Measurements from ENCODE around the gene TPT1.

TPT1 gene

DNA sequence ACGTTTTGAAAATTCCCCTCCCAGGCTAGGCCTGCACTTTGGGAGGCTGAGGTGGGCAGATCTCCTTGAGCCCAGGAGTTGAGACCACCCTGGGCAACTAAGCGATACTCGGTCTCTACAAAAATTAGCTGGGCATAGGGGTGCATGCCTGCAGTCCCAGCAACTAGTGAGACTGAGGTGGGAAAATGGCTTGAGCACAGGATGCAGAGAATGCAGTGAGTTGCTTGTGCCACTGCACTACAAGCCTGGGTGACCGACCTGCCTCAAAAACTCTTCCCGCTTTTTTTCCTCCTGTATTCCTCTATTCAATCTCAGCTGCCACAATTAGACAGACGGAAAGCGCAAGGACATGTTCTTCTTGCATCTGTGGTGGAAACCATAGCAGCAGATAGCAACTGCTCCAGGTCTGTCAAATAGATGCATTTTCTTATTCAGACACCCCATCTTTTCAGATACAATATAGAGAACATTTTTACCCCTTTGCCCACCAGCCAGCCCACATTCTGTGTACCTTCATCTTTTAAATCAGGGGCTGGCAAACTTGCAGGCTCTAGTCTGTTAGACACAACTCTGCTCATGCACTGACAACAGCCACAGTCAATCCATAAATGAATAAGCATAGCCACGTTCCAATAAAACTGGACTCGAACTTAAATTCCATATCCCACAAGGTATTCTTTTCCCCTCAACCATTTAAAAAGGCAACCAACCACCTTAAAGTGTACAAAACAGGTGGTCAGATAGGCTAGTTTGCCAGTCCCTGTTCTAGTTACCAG, 4.8 kb downstream of the TPT1 start:
- peaks cover 82% of the 10 kb centered on the region for H4K20me1 ChIP-seq (ENCODE audit: insufficient read depth, low read length)
- H3K36me3 ChIP-seq (ENCODE audit: insufficient read depth, low read length): peaks cover 68% of the 10 kb centered on the region
- TF ChIP-seq, protein P1, sequence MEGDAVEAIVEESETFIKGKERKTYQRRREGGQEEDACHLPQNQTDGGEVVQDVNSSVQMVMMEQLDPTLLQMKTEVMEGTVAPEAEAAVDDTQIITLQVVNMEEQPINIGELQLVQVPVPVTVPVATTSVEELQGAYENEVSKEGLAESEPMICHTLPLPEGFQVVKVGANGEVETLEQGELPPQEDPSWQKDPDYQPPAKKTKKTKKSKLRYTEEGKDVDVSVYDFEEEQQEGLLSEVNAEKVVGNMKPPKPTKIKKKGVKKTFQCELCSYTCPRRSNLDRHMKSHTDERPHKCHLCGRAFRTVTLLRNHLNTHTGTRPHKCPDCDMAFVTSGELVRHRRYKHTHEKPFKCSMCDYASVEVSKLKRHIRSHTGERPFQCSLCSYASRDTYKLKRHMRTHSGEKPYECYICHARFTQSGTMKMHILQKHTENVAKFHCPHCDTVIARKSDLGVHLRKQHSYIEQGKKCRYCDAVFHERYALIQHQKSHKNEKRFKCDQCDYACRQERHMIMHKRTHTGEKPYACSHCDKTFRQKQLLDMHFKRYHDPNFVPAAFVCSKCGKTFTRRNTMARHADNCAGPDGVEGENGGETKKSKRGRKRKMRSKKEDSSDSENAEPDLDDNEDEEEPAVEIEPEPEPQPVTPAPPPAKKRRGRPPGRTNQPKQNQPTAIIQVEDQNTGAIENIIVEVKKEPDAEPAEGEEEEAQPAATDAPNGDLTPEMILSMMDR (IDR thresholded peaks at IDR 0.05; ENCODE audit: borderline replicate concordance, extremely low read depth, low read length, poor library complexity, severe bottlenecking): no peak
- no peak for TF ChIP-seq EZH2 (IDR thresholded peaks at IDR 0.05; ENCODE audit: borderline replicate concordance, low read depth, low read length, severe bottlenecking)
- H3K27ac ChIP-seq (ENCODE audit: low read length): no peak overlapping the region
- peaks cover 50% of the 10 kb centered on the region for H3K79me2 ChIP-seq (ENCODE audit: insufficient read depth, low read length)
- H3K4me2 ChIP-seq (ENCODE audit: insufficient read depth, low read length): peak overlapping the region; percentile 85; the same call in 1 of the 2 replicates
- no peak overlapping the region for H3K9ac ChIP-seq (ENCODE audit: low read depth, low read length)
- DNase-seq (no peak), ATAC-seq (ENCODE audit: insufficient read depth, low read depth) (no peak)
- peaks cover 68% of the 10 kb centered on the region for H3K4me1 ChIP-seq (ENCODE audit: insufficient read depth, low read length)
- H3K4me3 ChIP-seq (ENCODE audit: low read depth in 1 of 2, low read length in 2 of 2): no peak overlapping the region
- H3K27me3 ChIP-seq (ENCODE audit: insufficient read depth, low read length, poor library complexity): no peaks in the 10 kb centered on the region
- no peak overlapping the region for H2AFZ ChIP-seq (ENCODE audit: low read depth, low read length)
- H3K9me3 ChIP-seq (ENCODE audit: insufficient read depth, low read length, severe bottlenecking): no peaks in the 10 kb centered on the region

DNA sequence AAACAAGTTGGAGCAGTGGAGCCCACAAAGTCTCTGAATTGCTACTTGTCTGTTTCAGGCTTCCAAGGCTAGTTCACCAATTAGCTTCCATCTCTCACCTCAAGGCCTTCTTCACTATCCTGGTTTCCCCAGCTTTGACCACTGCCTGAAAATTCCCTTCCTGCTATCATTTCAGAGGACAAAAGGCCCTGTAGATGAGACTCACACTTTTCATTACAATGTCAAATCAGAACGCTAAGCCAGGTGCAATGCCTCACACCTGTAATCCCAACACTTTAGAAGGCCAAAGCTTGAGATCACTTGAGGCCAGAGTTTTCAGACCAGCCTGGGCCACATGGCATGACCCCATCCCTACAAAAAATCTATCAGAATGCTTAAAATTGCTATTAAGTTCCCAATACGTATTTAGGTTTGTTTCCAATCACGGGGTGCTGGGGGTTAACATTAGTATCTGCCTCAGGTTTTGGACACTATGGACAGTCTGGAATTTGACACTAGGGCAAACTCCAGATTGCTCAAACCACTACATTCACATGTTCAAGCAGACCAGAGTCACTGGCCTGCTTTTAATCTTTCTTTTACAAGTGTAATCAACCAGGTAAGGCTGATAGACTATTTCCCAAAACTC, 5.5 kb downstream of the TPT1 start:
- Histone ChIP-seq H3K27me3 (ENCODE audit: insufficient read depth, low read length, poor library complexity) (no peaks in the 10 kb centered on the region), H3K27ac (ENCODE audit: low read length) (peak overlapping the region; percentile 73; the same call in 1 of the 2 replicates), H4K20me1 (ENCODE audit: insufficient read depth, low read length) (peaks cover 80% of the 10 kb centered on the region), H2AFZ (ENCODE audit: low read depth, low read length) (no peak overlapping the region), H3K4me2 (ENCODE audit: insufficient read depth, low read length) (peak overlapping the region; percentile 85; the same call in 1 of the 2 replicates), H3K79me2 (ENCODE audit: insufficient read depth, low read length) (peaks cover 45% of the 10 kb centered on the region), H3K4me3 (ENCODE audit: low read depth in 1 of 2, low read length in 2 of 2) (no peak overlapping the region), H3K9ac (ENCODE audit: low read depth, low read length) (no peak overlapping the region), H3K9me3 (ENCODE audit: insufficient read depth, low read length, severe bottlenecking) (no peaks in the 10 kb centered on the region), H3K36me3 (ENCODE audit: insufficient read depth, low read length) (peaks cover 68% of the 10 kb centered on the region), H3K4me1 (ENCODE audit: insufficient read depth, low read length) (peaks cover 68% of the 10 kb centered on the region)
- TF ChIP-seq, protein P1 (IDR thresholded peaks at IDR 0.05; ENCODE audit: borderline replicate concordance, extremely low read depth, low read length, poor library complexity, severe bottlenecking): no peak
- TF ChIP-seq EZH2 (IDR thresholded peaks at IDR 0.05; ENCODE audit: borderline replicate concordance, low read depth, low read length, severe bottlenecking): no peak
- no peak for ATAC-seq (ENCODE audit: insufficient read depth, low read depth)
- no peak for DNase-seq

GRCh38 chr13:45333977-45334922, 6.7 kb downstream of the TPT1 start:
- Histone ChIP-seq H3K79me2 (ENCODE audit: insufficient read depth, low read length) (peaks cover 33% of the 10 kb centered on the region), H3K27me3 (ENCODE audit: insufficient read depth, low read length, poor library complexity) (no peaks in the 10 kb centered on the region), H3K27ac (ENCODE audit: low read length) (peak overlapping the region; percentile 73), H2AFZ (ENCODE audit: low read depth, low read length) (no peak overlapping the region), H3K4me2 (ENCODE audit: insufficient read depth, low read length) (peak overlapping the region; percentile 27), H3K4me3 (ENCODE audit: low read depth in 1 of 2, low read length in 2 of 2) (no peak overlapping the region), H3K4me1 (ENCODE audit: insufficient read depth, low read length) (peaks cover 66% of the 10 kb centered on the region), H3K9ac (ENCODE audit: low read depth, low read length) (no peak overlapping the region), H3K9me3 (ENCODE audit: insufficient read depth, low read length, severe bottlenecking) (no peaks in the 10 kb centered on the region), H3K36me3 (ENCODE audit: insufficient read depth, low read length) (peaks cover 56% of the 10 kb centered on the region), H4K20me1 (ENCODE audit: insufficient read depth, low read length) (peaks cover 67% of the 10 kb centered on the region)
- no peak for TF ChIP-seq EZH2 (IDR thresholded peaks at IDR 0.05; ENCODE audit: borderline replicate concordance, low read depth, low read length, severe bottlenecking)
- TF ChIP-seq, protein P1 (IDR thresholded peaks at IDR 0.05; ENCODE audit: borderline replicate concordance, extremely low read depth, low read length, poor library complexity, severe bottlenecking): peak; percentile 28
- ATAC-seq (ENCODE audit: insufficient read depth, low read depth) (peak; percentile 84), DNase-seq (peak; percentile 66)

Measured in DND-41 (cell line).